Activated T-helper 17 cell treated with anti-CD3 and anti-CD28 coated beads, Interleukin-2, amount 50 U/mL, for 72 hours (primary cell): ENCODE results near the gene CA11. TPM values are rescaled to one million over a fixed set of nuclear protein-coding genes. Genes with fewer than 3 reads are reported as not detected.
"Not testable (repeated sequence)": the region's sequence is repeated elsewhere in the genome, so short reads cannot be mapped to it uniquely, and the experiment has no call there.

Experiments used
- ATAC-seq: fragments of 150-1000 bp; cut with Tn5 transposase; replicated peaks from 2 replicates; pipeline ENCODE4 v1.10.0; 2021; ENCODE audit warnings: mild to moderate bottlenecking, moderate library complexity
- H3K27ac Mint-ChIP-seq: one replicate; pipeline ENCODE4 v1.8.0; 2022; ENCODE audit warnings: mixed read lengths
- H3K27me3 Mint-ChIP-seq: one replicate; pipeline ENCODE4 v1.8.0; 2022; ENCODE audit warnings: mixed read lengths
- H3K36me3 Mint-ChIP-seq: one replicate; pipeline ENCODE4 v1.8.0; 2022; ENCODE audit warnings: low read depth, mild to moderate bottlenecking, mixed read lengths
- H3K4me1 Mint-ChIP-seq: one replicate; pipeline ENCODE4 v1.8.0; 2022; ENCODE audit warnings: mixed read lengths
- H3K4me3 Mint-ChIP-seq: one replicate; pipeline ENCODE4 v1.8.0; 2022; ENCODE audit warnings: mild to moderate bottlenecking, mixed read lengths
- H3K9me3 Mint-ChIP-seq: one replicate; pipeline ENCODE4 v1.8.0; 2022; ENCODE audit warnings: mixed read lengths
- total RNA-seq, 2 donors: library from RNA; stranded (reverse); gene quantifications; one replicate each; pipeline ENCODE4 v1.2.3, GENCODE V29; 2022

The CA11 gene
- total RNA-seq, 2 donors from 2014 or later = 6.1 to 16.4 TPM

DNA sequence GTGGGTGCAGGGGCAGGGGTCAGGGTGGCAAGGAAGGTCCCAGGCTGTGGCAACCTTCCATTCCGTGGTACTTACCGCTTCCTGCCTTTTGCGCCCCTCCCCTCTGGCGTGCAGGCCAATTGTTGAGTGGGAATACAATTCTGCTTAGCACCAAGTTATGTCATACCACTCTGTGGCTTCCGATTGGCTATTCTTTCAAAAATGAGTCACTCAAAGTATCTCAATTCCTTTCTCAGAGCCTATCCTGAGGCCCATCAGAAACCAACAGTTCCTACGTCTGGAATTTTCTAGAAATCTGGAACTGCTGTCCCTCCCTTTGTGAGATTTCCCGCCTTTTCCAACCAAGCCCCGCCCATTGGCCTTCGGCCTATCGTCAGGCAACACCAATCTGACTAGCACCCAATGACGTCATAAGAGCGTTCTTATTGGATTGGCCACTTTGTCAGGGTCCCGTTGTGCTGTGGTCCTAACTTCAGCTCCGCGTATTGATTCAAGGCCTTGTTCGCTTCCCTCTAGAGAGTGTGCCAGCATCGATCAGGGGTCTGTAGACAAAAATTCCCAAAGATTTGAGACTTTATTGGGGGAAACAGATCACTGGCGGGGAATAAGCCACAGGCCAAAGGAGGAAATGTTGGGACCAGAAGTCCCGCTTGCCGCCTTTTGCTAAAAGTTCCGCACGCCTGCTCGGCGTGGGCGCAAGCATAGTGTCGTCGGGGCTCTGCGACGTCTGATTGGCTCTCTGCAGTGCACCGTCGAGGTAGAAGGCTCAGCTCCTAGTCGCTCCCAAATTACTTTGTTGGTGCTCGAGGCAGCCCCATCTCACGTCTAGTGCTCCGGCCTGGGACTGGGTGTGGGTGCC lies 15.1 kb upstream of the CA11 start:
- Mint-ChIP-seq H3K4me1 (peaks cover 9% of the 10 kb centered on the region), H3K27ac (peak overlapping the region; percentile 91), H3K36me3 (no peaks in the 10 kb centered on the region), H3K9me3 (no peaks in the 10 kb centered on the region), H3K27me3 (no peaks in the 10 kb centered on the region), H3K4me3 (peak overlapping the region; percentile 74)
- ATAC-seq = peak; percentile 95

DNA sequence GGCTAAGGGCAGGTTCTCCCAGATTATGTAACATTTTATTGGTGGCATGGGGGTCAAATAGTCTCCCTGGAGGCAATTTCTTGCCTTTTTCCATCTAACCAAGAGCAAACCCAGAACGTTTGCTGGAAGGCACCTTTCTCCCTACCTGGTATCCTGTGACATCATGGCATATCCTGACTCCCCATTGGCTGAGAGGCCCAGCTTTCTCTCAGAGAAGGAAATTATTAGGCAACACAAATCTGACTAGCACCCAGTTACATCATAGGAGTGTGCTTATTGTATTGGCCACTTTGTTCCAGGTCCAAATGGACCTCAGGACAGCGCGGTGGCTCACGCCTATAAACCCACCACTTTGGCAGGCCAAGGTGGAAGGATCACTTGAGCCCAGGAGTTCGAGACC lies 13.8 kb upstream of the CA11 start:
- peaks cover 9% of the 10 kb centered on the region for H3K4me1 Mint-ChIP-seq
- no peak overlapping the region for H3K27ac Mint-ChIP-seq
- H3K27me3 Mint-ChIP-seq = no peaks in the 10 kb centered on the region
- no peaks in the 10 kb centered on the region for H3K9me3 Mint-ChIP-seq
- H3K4me3 Mint-ChIP-seq = no peak overlapping the region
- ATAC-seq = no peak
- no peaks in the 10 kb centered on the region for H3K36me3 Mint-ChIP-seq

DNA sequence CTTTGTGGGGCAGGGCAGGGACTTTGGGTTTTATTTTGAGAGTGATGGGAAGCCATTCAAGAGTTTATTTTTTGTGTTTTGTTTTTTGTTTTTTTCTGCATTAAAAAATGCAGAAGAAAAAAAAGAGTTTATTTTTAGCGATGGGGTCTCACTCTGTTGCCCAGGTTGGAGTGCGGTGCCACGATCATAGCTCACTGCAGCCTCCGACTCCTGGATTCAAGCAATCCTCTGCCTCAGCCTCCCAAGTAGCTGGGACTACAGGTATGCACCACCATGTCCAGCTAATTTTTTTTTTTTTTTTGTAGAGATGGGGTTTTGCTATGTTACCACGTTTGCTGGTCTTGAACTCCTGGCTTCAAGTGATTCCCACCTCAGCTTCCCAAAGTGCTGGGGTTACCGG lies 12.5 kb upstream of the CA11 start:
- Mint-ChIP-seq H3K4me3 (no peak overlapping the region), H3K9me3 (no peaks in the 10 kb centered on the region), H3K27me3 (no peaks in the 10 kb centered on the region), H3K36me3 (no peaks in the 10 kb centered on the region), H3K27ac (no peak overlapping the region), H3K4me1 (peaks cover 9% of the 10 kb centered on the region)
- no peak for ATAC-seq

DNA sequence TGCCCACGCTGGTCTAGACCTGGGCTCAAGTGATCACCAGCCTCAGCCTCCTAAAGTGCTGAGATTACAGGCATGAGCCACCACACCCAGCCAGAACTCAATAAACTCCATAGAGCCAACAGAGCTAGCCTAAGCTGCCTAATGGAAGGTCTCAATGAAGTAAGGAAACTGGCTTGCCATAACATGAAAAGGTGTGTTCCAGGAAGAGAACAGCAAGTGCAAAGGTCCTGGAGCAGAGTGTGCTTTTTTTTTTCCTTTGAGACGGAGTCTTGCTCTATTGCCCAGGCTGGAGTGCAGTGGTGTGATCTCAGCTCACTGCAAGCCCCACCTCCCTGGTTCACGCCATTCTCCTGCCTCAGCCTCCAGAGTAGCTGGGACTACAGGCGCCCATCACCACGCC lies 11.8 kb upstream of the CA11 start:
- not testable (repeated sequence) for H3K4me3 Mint-ChIP-seq, H3K9me3 Mint-ChIP-seq, H3K4me1 Mint-ChIP-seq, H3K27ac Mint-ChIP-seq, ATAC-seq, H3K27me3 Mint-ChIP-seq, H3K36me3 Mint-ChIP-seq

DNA sequence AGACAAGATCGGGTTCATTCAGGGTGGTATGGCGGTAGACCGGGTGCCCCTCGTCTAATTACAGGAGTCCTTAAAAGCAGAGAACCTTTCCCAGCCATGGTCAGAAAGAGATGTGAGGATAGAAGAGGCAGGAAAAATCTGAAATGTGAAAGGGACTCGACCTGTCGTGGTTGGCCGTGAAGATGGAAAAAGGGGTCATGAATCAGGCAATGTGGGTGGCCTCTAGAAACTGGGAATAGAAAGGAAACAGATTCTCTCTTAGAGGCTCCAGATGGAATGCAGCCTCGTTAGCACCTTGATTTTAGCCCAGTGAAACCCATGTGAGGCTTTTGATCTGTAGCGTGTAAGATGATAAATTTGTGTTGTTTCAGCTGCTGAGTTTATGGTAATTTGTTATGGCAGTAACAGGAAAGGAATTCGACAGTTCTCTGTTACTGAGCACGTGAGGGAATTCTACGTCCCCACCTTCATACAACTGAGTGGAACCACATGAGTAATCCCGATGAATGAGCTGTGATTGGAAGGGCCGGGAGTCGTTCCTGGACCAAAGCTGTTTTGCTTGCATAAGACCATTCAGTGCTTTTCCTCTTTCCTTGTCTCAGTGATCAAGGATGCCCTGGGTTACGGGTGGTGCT lies 11.0 kb upstream of the CA11 start:
- Mint-ChIP-seq H3K27me3 (no peaks in the 10 kb centered on the region), H3K4me3 (no peak overlapping the region), H3K27ac (no peak overlapping the region), H3K9me3 (no peaks in the 10 kb centered on the region), H3K4me1 (peaks cover 9% of the 10 kb centered on the region), H3K36me3 (no peaks in the 10 kb centered on the region)
- ATAC-seq = no peak

DNA sequence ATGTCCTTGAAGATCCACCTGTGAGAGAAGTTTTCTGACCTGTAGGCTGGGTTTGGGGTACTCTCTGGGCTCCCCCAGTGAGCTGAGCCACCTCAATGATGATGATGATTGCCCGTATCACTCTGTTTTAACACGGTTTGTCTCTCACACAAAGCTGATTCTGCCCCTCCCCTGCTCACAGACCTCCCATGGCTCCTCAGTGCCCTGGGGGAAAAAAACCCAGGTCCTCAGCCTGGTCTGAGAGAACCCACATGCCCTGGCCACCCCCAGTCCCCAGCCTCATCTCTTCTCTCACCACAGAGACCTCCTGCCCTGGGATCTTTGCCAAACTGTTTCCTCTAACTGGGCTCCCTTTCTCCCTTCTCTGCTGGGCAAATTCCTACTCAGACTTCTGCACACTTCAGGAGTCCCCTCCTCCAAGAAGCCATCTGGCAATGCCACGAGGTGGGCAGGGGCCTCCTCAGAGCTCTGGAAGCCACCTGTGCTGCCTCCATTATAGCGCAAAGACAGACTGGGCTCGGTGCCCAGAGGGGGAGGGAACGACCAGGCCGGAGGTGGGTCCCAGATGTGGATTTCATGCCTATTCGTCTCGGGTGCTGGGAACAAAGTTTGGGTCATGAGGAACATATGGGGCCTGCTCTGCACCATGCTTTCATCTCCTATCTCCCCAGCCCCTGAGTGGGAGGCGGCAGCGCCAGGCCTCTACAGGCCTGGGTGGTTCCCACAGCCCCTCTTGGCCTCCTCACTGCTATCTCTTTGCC lies 8.5 kb upstream of the CA11 start:
- no peaks in the 10 kb centered on the region for H3K36me3 Mint-ChIP-seq
- no peak for ATAC-seq
- no peaks in the 10 kb centered on the region for H3K9me3 Mint-ChIP-seq
- H3K4me3 Mint-ChIP-seq = no peak overlapping the region
- H3K27ac Mint-ChIP-seq = no peak overlapping the region
- no peaks in the 10 kb centered on the region for H3K27me3 Mint-ChIP-seq
- H3K4me1 Mint-ChIP-seq = peaks cover 3% of the 10 kb centered on the region

DNA sequence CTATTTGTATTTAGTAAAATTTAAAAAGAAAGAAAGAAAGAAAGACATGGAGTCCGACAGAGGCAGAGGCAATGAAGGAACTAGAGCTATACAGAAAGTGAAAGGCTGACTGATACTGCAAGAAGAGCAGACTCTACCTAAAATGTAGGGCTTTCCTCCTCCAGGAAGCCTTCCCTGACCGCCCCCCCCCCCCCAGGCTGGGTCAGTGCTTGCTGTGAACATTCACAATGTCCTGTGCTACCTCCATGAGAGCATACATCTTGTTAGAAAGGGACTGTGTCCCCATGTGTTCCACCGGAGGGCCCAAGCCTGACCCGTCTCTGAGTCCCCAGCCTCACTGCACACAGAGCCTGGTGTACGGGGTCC lies 5.7 kb upstream of the CA11 start:
- no peaks in the 10 kb centered on the region for H3K36me3 Mint-ChIP-seq
- H3K27me3 Mint-ChIP-seq = no peaks in the 10 kb centered on the region
- H3K4me1 Mint-ChIP-seq = peaks cover 11% of the 10 kb centered on the region
- no peak overlapping the region for H3K4me3 Mint-ChIP-seq
- ATAC-seq = no peak
- H3K9me3 Mint-ChIP-seq = no peaks in the 10 kb centered on the region
- H3K27ac Mint-ChIP-seq = peak overlapping the region; percentile 41

DNA sequence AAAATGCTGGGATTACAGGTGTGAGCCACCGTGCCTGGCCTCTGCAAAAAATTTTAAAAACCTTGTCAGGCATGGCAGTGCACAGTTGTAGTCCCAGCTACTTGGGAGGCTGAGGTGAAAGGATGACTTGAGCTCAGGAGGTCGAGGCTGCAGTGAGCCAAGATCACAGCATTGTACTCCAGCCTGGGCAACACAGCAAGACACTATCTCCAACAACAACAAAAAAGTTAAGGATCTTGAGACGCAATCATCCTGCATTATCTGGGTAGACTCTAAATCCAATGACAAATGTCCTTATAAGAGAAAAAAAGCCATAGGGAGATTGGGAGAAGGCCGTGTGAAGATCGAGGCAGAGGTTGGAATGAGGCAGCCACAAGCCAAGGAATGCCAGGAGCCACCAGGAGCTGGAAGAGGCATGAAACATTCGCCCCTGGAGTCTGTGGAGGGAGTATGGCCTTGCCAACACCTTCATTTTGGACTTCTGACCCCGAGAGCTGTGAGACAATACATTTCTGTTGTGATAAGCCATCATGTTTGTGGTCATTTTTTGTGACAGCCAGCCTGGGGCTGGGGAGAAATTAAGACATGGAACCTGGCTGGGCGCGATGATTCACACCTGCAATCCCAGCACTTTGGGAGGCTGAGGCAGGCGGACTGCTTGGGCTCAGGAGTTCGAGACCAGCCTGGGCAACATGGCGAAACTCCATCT lies 5.1 kb upstream of the CA11 start:
- peak overlapping the region; percentile 41 for H3K27ac Mint-ChIP-seq
- no peak for ATAC-seq
- no peaks in the 10 kb centered on the region for H3K9me3 Mint-ChIP-seq
- no peak overlapping the region for H3K4me3 Mint-ChIP-seq
- no peaks in the 10 kb centered on the region for H3K36me3 Mint-ChIP-seq
- H3K4me1 Mint-ChIP-seq = peaks cover 13% of the 10 kb centered on the region
- no peaks in the 10 kb centered on the region for H3K27me3 Mint-ChIP-seq

DNA sequence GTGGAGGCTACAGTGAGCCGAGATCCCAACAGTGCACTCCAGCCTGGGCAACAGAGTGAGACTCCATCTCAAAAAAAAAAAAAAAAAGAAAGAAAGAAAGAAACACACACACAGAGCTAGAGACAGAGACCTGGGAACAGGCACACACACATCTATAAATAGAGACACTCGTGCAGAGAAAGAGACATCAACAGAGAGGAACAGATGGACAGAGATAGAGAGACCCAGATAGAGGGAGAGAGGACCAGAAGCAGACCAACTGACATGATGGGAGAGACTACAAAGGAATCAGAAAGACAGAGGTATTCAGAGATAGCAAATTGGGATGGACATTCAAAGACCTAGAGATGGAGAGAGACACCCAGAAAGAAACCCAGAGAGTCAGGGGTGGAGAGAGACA lies 2.1 kb upstream of the CA11 start:
- Mint-ChIP-seq H3K4me1 (peaks cover 25% of the 10 kb centered on the region), H3K9me3 (no peaks in the 10 kb centered on the region), H3K4me3 (peak overlapping the region; percentile 22), H3K36me3 (no peaks in the 10 kb centered on the region), H3K27ac (peak overlapping the region; percentile 24), H3K27me3 (no peaks in the 10 kb centered on the region)
- no peak for ATAC-seq

DNA sequence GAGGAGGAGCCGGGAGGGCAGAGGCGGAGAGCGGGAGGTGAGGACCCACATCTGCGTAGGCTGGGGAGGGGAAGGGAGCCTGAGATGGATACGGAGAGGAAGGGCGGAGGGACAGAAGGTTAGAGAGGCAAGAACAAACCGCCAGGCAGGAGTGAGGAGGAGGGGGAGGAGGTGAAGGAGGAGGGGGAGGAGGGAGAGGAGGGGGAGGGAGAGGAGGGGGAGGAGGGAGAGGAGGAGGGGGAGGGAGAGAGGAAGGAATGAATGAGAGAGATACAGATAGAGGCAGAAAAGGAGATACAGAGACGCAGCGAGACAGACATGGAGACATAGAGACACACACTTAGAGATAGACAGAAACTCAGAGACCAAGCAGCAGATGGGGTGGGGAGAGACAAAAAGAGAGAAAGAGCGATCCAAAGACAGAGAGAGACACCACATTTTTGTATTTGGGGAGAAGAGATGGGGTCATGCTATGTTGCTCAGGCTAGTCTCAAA lies 782 bp upstream of the CA11 start:
- Mint-ChIP-seq H3K27me3 (no peaks in the 10 kb centered on the region), H3K4me1 (peaks cover 25% of the 10 kb centered on the region), H3K9me3 (no peaks in the 10 kb centered on the region), H3K4me3 (peak overlapping the region; percentile 93), H3K27ac (peak overlapping the region; percentile 92), H3K36me3 (no peaks in the 10 kb centered on the region)
- no peak for ATAC-seq

DNA sequence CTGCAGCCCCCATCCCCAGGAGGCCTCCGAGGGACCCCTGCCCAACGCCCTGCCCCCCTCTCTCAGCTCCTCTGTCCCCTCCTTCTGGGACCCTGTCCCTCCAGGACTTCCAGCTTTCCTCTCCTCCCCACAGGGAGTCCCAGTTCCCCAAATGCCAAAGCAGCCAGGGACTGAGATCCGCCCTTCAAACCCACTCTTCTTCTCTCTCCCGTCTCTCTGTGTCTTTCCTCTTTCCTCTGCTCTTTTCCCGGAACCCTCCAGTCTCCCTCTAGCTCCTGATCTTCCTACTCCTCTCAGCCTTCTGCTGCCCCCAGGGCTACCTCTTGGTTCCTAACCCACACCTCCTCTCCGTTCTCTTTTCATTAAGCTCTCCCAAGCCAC lies 377 bp downstream of the CA11 start:
- peak overlapping the region; percentile 93 for H3K4me3 Mint-ChIP-seq

DNA sequence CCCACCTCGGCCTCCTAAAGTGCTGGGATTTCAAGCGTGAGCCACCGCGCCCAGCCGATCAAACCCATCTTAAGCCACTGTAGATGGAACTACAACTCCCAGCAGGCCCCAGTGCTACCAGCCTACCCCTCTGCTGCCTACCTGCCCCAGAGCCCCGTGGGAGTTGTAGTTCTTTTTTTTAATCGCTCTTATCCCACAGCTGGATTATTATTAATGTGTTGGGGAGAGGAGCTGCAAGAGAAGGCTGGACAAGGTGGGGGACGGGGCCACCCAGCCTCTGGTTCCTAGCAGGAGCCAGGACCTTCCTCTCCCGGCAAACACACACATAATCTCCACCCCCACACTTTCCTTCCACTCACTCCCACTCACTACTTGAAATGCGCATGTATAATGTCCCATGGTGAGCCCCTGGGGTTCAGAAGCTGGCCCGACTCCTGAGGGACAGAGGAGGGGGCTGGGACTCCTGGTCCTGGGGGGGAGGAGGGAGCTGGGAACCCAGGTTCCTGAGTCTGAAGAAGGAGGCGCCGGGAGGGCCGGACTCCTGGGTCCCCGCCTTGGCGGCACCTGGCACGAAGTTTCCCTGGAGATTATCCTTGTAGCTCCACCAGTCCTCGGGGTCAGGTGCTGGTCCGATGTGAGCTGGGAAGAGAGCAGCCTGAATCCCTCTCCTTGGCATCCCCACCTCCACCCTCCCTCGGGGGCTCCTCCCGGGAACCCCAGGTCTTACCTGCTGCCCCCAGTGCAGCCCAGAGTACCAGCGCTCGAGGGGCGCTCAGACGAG lies 958 bp downstream of the CA11 start:
- H3K27ac Mint-ChIP-seq = peak overlapping the region; percentile 92
- no peaks in the 10 kb centered on the region for H3K36me3 Mint-ChIP-seq
- peak overlapping the region; percentile 93 for H3K4me3 Mint-ChIP-seq
- no peaks in the 10 kb centered on the region for H3K27me3 Mint-ChIP-seq
- peaks cover 25% of the 10 kb centered on the region for H3K4me1 Mint-ChIP-seq
- ATAC-seq = peak; percentile 52
- H3K9me3 Mint-ChIP-seq = no peaks in the 10 kb centered on the region

More for the DNA sequence above, 377 bp downstream of the CA11 start:
- H3K27me3 Mint-ChIP-seq = no peaks in the 10 kb centered on the region
- no peak for ATAC-seq
- peaks cover 25% of the 10 kb centered on the region for H3K4me1 Mint-ChIP-seq
- peak overlapping the region; percentile 92 for H3K27ac Mint-ChIP-seq
- H3K36me3 Mint-ChIP-seq = no peaks in the 10 kb centered on the region
- H3K9me3 Mint-ChIP-seq = no peaks in the 10 kb centered on the region

DNA sequence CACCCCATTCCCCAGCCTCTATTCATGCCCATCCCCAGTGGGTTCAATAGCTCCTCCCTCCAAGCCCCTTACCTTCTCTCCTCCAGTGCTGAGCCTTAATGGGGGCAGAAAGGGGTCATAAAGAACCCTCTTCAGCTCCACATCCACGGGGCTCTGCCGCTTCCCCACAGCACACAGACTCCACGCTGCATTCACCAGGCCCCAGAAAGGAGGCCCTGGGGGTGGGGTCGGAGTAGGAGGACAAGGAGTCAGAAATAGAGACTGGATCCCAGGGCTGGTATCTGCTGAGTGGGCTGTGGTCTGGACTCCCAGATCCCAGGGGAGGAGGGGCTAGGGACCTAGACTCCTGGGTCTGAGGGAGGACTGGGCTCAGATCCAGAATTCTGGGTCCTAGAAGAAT lies 1.6 kb downstream of the CA11 start:
- Mint-ChIP-seq H3K9me3 (no peaks in the 10 kb centered on the region), H3K27me3 (no peaks in the 10 kb centered on the region)

More for the DNA sequence above, 1.6 kb downstream of the CA11 start:
- peak overlapping the region; percentile 93 for H3K4me3 Mint-ChIP-seq
- no peak for ATAC-seq
- H3K4me1 Mint-ChIP-seq = peaks cover 29% of the 10 kb centered on the region
- no peak overlapping the region for H3K27ac Mint-ChIP-seq
- no peaks in the 10 kb centered on the region for H3K36me3 Mint-ChIP-seq
